GM18858 (cell line): Measurements from ENCODE around the gene KIRREL1.

Source experiments
- ATAC-seq: cut with Tn5 transposase; IDR thresholded peaks from one replicate; pipeline ENCODE4 v1.9.1; 2021; ENCODE audit not compliant: unreplicated experiment

KIRREL1 gene

DNA sequence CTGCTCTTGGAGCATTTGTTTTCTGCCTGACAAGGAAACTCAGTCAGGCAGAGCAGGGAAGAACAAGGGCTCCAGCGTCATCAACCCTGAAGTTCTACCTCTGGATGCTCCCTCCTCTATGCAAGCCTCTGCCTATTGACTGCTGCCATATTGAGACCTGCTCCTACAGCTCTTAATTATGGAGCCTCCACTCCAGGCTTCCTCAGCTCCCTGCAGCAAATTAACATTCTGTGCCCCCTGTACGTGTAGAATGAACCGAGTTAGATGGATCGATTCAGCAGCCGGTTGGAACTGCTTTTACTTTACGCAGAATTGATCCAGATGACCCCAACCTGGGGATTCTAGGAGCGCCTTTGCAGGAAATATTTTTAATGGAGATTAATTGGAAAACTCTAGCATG, 68.7 kb downstream of the KIRREL1 start:
- no peak for ATAC-seq

- ATAC-seq = no peak
Observed at GRCh38 chr1:158067662-158068061, 74.2 kb downstream of the KIRREL1 start.

- no peak for ATAC-seq
Observed at GRCh38 chr1:158068918-158069317, 75.5 kb downstream of the KIRREL1 start.

GRCh38 chr1:158071138-158071537, 77.7 kb downstream of the KIRREL1 start:
- ATAC-seq = no peak

- no peak for ATAC-seq
Observed at GRCh38 chr1:158075078-158075477, 81.6 kb downstream of the KIRREL1 start.

DNA sequence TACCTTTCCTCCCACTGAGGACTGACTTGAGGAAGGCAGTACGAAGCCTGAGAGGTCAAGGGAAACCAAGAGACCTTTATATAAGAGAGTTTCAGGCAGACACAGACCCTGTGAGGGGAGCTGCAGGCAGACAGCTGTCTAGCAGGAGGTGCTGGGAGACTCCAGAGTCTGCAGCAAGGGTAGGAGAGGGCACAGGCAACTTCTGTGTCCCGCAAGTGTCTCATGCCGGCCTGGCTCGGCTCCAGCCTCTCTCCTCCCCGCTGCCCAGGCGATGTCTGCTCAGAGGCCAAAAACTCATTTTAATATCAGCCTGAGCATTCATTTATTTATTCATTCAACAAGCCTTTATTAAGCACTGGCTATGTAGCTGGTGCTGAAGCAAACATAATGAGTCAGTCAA, 83.0 kb downstream of the KIRREL1 start:
- ATAC-seq = no peak

DNA sequence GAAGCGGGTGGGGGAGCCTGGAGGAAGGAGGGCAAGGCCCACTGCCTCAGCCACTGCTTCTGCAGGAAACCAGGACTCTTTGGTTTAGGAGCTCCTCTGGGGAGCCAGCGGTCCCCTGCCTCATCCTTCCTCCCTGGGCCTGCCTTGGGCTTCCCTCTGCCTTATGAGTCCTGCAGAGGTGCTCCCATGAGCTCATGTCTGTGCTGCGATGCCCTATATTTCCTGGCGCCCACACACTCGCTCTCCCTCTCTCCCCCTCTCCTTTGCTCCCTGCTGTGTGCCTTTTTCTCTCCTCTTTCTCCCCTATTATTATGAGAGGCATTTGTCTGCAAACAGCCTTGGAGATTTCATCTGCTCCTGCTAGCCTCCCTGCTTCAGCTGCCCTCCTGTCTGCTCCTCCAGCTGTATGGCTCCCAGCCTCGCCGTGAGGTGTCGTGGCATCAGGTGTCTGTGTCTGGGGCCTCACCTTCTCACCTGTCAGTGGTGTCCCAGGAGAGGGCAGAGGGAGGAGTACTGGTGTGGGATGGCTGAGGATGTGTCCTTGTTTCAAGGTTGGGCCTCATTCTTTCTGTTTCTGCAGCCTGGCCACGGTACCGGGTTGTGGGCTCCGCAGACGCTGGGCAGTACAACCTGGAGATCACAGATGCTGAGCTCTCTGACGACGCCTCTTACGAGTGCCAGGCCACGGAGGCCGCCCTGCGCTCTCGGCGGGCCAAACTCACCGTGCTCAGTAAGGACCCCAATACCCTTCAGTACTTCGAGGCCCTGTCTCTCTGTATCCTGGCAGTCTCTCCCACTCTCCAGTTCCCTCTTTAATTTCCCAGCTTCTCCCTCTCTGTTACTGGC, 84.2 kb downstream of the KIRREL1 start:
- no peak for ATAC-seq

GRCh38 chr1:158078569-158079080, 85.2 kb downstream of the KIRREL1 start:
- ATAC-seq = no peak

- ATAC-seq = no peak
Observed at GRCh38 chr1:158080066-158080465, 86.6 kb downstream of the KIRREL1 start.

GRCh38 chr1:158084336-158084735, 90.9 kb downstream of the KIRREL1 start:
- ATAC-seq = no peak

DNA sequence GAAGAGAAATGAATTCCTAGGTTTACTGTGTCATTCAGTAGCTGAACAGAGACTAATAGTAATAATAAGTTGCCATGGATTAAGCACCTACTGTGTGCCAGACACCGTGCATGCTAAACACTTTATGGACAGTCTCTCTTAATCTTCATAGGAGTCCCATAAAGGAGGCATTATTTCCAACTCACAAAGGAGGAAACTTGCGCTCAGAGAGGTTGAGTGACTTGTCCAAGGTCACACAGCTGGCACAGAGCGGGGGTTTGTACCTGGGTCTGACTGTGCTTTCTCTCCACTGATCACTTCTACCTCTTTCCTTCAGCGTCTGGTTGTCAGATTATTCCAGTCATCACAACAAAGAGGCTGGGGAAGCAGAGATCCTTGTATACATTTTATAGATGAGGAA, 91.3 kb downstream of the KIRREL1 start:
- ATAC-seq = no peak

- ATAC-seq = no peak
Observed at GRCh38 chr1:158087320-158087927, 94.0 kb downstream of the KIRREL1 start.

DNA sequence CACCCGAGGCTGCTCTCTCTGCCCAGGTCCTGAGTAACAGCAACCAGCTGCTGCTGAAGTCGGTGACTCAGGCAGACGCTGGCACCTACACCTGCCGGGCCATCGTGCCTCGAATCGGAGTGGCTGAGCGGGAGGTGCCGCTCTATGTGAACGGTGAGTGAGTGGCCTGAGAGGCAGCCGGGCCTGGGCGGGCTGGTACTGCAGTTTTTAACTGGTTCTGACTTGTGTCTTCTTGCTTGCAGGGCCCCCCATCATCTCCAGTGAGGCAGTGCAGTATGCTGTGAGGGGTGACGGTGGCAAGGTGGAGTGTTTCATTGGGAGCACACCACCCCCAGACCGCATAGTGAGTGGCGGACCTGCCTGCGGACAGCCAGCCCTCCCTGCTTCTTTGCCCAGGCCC, 96.0 kb downstream of the KIRREL1 start:
- no peak for ATAC-seq

DNA sequence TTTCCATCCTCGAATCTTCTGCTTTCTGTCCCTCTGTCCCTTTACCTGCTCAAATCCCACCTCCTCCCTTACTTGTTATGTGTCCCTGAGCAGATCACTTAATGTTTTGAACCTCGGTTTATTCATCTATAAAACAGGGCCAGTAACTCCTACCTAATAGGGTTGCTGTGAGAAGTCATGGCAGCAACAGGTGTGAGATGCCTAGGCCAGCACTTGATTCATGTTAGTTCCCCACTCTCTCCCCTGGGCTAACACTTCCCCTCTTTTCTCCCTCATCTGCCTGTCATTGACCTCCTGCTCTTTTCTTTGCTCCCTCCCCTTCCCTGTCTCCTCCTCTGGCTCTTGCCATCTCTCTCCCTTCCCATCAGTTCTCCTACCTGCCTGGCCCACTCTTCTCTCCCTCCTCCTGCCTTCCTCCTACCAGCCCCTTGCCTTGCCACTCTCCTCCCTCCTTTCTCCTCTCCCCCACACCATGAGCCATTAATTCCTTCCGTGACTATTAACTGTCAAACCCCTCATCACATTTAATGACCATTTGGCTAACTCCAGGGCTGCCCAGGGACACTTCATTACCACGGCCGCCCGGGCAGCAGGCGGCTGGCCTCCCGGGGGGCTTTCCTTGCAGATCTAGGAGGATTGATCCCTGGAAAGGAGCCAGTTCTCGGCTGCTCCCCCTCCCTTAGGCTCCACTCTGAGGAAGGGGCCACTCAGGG, 96.6 kb downstream of the KIRREL1 start:
- no peak for ATAC-seq

DNA sequence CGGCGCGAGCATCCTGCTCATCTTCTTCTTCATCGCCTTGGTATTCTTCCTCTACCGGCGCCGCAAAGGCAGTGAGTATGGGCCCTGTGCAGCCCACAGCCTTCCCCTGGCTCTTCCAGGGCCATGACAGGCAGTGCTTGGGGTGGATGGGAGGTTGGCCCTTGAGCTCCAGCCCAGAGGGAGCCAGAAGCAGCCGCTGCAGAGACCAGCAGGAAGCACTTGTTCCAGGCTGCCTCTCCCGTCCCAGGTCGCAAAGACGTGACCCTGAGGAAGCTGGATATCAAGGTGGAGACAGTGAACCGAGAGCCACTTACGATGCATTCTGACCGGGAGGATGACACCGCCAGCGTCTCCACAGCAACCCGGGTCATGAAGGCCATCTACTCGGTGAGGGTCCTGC, 99.9 kb downstream of the KIRREL1 start:
- ATAC-seq = no peak

DNA sequence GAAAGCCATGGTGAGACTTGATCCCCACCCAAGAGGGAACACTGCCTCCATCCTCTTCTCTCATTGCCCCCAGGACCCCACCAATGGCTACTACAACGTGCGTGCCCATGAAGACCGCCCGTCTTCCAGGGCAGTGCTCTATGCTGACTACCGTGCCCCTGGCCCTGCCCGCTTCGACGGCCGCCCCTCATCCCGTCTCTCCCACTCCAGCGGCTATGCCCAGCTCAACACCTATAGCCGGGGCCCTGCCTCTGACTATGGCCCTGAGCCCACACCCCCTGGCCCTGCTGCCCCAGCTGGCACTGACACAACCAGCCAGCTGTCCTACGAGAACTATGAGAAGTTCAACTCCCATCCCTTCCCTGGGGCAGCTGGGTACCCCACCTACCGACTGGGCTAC, 101.1 kb downstream of the KIRREL1 start:
- ATAC-seq = no peak

- ATAC-seq = no peak
Observed at GRCh38 chr1:158095737-158096335, 102.4 kb downstream of the KIRREL1 start.

- ATAC-seq = no peak
Observed at GRCh38 chr1:158098256-158098655, 104.8 kb downstream of the KIRREL1 start.

GRCh38 chr1:158099185-158099584, 105.7 kb downstream of the KIRREL1 start:
- ATAC-seq = no peak

- ATAC-seq = no peak
Observed at GRCh38 chr1:158100498-158100897, 107.1 kb downstream of the KIRREL1 start.

DNA sequence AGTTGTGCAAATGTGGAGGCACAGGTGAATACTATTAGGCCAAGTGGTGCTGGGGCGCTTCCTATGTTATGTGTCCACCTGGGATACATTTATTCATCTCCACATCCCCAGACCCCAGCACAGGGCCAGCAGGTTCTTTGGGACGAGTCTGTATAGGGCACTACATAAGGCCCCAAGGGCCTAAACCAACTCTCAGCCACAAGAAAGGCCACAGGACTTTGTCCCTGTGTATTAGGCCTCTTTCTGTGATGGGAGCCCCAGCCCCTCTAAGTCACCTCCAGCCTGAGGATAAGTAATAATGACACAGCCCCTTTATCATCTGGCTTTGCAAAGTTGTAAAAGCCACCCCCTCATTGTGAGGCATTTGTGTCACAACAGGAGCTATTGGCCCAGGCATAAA, 108.0 kb downstream of the KIRREL1 start:
- no peak for ATAC-seq
